ENCODE measurements around the gene UROS.

- TF ChIP-seq EZH2 (IDR thresholded peaks at IDR 0.05; ENCODE audit: borderline replicate concordance, low read length) (no peak), CTCF (conservative IDR thresholded peaks at IDR 0.05 in 1 of 2, IDR thresholded peaks at IDR 0.05 in 1 of 2; ENCODE audit: extremely low read depth in 1 of 2, insufficient read depth in 1 of 2, low read depth in 1 of 2, low read length in 2 of 2) (no peak)
Measured at GRCh38 chr10:125799451-125800182, 23.4 kb downstream of the UROS start.
